Stimulated activated CD4-positive, alpha-beta T cell treated with anti-CD3 and anti-CD28 coated beads, Interleukin-1b, Interleukin-23, amount 100 ng/mL, for 24 hours (primary cell): ENCODE results near the gene RNU5B-1.
"Not testable (repeated sequence)": the region's sequence is repeated elsewhere in the genome, so short reads cannot be mapped to it uniquely, and the experiment has no call there.

Experiments used
- DNase-seq, 4 experiments: peaks; one replicate each; pipeline ENCODE4 v3.0.0-alpha.2; 2020; ENCODE audit warnings: low read depth in 4 of 4, low spot score in 1 of 4

Gene RNU5B-1

DNA sequence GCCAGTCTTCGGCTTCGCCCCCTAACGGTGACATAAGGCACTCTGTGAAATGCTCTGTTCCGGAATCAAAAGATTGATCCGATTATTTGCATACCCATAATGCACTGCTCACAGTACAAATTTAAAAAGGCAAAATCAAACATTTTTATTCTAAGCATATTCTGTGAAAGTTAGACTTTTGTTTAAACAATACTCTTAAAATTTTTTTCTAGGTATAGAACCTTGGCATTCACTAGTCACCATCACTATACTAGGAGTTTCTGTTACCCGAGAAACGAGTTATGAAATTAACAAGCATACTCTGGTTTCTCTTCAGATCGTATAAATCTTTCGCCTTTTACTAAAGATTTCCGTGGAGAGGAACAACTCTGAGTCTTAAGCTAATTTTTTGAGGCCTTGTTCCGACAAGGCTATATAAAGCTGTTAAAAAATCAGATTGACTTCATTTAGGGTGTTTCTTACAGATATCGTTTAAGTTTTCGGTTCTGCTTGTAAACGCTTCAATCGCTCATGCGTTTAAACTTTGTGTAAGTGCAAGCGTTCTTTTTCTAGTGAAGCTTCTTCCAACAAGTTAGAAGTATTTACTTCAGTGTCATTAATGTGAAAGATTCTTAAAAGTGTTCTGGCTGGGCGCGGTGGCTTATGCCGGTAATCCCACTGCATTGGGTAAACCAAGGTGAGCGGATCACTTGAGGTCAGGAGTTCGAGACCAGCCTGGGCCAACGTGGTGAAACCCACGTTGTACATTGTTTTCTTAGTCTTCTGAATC is at the start of gene RNU5B-1:
Gene RNU5B-1, plus strand, starts transcription at position 297 of the 769 bp plus-strand sequence.
- DNase-seq = peak; percentile 56 to 72 (median 69)

DNA sequence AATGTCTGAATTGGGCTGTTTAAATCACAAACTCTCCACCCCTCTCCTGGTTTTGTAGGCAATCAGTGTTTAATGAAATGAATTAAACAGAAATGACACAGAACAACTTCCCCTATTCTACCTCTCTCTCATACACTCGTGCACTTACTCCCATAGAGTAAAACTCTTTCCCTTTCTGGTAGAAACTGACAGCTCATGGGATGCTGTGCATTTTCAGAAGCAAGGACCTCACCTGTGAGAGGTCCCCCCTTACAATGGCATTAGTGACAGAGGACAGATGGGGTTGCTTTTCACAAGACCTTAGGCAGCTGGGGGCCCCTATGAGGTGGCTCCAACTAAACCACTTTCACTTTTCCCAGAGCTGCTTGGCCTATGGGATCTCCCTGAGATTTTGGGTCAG is 49.7 kb upstream of the RNU5B-1 start:
- DNase-seq = no peak

DNA sequence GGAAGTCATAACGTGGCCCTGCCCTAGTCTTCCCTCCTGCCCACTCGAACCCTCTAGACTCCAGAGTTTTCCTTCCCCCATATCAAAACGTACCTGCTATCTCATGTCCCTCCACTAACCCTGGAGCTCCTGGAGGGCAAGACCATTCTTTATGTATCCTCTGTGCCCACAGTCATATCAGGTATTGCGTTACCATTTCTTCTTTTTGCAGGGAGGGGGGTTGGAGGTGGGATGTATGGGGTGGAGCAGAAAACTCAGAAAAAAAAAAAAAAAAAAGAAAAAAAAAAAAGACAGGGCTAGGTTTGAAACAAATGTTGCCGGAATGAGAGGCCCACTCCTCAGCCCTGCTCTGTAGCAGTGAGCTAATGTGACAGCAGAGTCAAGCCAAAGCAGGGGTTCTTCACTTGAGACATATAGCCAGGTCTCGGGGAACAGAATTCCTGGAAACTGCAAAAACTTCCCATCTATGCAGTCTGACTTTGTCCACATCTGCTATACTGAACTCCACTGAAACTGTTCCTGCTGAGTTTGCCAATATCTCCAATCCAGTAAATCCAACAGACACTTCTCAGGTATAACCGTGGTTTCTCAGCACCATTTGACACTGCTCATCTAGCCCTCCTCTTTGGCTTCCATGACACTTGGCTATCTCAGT is 48.9 kb upstream of the RNU5B-1 start:
- no peak for DNase-seq

DNA sequence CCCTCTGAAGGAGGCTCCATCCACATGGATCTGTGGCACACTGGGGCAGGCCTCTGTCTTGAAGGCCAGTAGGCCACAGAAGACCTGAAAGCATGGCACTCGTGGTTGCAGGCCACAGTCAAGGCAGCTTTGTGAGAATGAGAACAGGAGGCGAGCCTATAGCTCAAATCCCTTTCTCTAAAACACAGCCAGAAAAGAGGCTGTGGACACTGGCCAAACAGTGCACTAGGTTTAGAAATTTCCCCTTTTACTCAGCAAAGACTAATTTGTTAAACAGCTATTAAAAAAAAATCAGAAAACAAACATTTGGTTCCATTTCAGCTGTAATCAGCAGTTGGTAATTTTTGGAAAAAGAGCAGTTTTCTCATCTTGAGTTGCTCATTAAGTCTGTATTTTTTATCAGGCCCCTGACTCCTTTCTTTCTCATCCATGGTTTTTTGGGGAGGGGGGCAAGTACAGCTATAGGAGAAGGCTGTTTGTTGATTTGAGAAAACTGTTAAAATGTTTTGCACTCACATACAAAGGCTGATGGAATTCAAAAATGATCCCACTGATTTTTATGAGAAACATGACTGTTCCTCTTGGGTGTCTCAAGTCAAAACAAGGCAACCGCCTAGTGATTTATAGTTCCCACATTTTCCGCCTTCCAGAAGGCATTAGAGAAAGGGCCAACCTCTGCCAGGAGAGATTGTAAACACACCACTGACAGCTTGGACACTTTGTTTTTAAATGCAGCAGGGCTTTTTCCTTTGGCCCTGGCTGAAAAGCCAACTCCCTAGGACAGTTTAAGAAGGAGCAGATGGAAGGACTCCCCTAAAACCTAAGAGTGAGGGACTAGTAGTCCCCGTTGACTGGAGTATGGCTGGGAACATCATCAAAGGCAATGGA is 45.9 kb upstream of the RNU5B-1 start:
- no peak for DNase-seq

DNA sequence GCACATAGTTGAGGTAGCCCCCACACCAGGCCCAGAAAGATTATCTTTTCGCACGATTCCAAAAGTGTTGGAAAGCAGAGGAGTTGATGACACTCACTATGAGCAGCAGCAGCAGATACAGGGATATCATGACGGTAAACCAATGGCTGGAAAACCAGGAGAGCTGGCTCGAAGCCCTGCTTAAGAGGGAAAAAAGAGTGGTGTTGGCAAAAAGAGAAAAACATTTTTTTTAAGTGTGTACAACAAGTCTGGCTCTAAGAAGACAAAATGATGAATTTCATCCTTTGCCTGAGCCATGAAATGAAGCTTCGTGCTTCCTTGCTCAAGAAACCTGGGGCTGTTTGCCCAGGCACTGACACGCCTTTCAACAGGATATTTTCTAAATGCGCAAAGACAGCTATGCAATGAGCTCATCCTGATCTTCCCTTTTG is 45.1 kb upstream of the RNU5B-1 start:
- DNase-seq = no peak

DNA sequence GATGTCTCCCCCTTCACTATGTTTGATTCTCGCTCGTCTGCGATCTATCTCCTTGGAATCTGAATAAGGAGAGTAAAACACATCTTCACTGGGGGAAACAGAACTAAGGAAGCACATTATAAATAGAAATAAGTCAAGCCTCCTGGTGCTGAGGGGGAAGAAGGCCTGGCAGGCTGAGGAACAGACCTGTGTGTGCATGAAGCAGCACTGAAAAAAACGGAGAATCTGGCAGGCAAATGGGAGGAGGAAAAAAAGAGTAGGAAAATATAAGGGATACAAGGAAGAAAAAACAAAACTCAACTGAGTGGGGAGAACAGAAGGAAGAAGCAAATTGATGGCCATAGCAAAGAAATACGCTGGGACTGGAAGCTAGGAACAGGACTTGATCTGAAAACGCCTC is 43.5 kb upstream of the RNU5B-1 start:
- no peak for DNase-seq

DNA sequence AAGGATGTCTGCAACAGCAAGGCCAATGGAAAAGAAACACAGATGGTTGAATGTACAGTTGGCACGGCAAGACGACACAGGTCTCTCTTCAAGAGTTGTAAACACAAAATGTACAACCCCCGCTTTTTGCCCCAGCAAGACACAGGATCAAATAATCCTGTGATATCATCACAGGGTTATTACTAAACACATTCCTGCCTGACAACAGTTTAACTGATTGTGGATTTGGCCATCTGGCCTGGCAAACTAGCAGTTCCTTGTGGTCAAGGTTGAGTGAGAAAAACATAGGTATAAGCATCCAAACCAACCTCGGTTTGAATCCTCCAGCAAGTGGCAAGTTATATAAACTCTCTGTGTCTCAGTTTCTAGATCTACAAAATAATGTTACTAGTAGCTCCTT is 41.2 kb upstream of the RNU5B-1 start:
- no peak for DNase-seq

DNA sequence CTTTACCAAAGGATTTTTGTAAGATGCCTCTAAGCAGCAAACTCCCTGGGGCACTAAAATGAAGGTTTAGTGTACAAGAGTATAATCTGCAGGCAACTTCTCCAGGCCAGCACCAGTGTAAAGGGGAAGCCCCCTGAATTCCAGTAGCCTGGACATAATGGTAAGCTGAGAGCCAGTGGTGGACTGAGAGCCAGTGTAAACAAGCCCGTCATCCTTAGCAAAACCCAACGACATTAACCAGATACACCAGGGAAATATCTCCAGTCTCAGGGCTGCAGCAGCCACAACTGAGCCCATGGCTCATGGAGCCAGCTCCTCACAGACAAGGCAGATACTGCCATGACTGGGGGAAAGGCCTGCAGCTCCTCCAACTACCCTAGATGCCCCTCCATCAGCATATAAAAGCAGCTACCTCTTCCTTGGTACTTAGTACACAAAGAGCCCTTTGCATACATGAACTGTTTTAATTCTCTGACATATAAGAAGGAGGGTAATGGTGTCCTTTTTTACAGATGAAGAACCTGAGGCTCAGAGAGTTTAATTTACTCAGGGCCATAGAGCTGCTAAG is 39.5 kb upstream of the RNU5B-1 start:
- no peak for DNase-seq

DNA sequence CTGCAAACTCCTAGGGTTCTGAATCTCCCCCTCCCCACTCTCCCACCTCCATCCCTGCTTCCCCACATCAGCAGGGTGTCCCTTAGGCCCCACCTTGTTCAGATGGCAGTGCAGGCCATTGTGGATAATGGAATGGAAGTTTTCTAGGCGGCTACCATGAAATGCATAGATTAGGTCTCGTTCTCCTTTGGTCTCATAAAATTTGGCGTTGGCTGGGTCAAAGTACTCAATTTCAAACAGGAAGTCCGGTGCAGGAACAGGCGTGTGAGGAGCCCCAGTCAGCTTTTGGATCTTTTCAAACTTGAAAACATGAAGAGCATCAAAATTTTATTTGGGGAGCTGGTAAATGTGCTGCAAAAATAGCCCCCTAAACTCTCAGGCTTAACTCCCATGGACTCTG is 38.0 kb upstream of the RNU5B-1 start:
- no peak for DNase-seq

DNA sequence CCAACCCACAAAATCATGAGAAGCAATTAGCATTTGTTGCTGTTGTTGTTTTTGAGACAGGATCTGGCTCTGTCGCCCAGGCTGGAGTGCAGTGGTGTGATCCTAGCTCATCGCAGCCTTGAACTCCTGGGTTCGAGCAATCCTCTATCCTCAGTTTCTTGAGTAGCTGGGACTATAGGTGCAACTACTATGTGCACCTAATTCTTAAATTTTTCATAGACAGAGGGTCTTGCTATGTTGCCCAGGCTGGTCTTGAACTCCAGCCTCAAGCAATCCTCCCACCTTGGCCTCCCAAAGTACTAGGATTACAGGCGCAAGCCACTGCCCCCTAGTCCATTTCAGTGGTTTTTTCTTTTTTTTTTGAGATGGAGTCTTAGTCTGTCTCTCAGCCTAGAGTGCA is 36.1 kb upstream of the RNU5B-1 start:
- DNase-seq = no peak

DNA sequence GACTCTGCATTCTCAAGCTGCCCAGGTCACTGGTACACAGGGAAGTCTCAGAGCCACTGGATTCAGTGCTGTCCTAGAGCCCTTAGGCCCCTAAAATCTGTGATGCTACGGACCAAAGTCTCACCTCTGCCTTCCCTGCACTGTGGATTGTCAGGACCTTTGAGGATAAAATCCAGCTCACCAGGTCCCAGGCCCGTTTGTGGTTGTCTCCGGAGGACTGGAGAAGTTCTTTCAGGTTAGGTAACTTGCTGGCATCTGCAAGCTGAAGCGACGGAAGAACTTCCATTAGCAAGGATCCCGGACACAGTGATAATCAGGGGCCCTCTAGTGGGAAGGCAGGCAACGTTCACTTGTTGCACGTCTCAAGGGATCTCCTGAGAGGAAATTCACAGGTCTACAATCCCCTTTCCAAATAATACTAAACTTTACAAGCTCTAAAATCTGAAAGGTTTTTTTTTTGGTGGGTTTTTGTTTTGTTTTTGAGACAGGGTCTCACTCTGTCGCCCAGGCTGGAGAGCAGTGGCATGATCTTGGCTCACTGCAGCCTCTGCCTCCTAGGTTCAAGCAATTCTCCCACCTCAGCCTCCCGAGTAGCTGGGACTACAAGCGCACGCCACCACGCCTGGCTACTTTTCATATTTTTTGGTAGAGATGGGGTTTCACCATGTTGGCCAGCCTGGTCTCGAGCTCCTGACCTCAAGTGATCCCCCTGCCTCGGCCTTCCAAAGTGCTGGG is 33.5 kb upstream of the RNU5B-1 start:
- DNase-seq = not testable (repeated sequence)

DNA sequence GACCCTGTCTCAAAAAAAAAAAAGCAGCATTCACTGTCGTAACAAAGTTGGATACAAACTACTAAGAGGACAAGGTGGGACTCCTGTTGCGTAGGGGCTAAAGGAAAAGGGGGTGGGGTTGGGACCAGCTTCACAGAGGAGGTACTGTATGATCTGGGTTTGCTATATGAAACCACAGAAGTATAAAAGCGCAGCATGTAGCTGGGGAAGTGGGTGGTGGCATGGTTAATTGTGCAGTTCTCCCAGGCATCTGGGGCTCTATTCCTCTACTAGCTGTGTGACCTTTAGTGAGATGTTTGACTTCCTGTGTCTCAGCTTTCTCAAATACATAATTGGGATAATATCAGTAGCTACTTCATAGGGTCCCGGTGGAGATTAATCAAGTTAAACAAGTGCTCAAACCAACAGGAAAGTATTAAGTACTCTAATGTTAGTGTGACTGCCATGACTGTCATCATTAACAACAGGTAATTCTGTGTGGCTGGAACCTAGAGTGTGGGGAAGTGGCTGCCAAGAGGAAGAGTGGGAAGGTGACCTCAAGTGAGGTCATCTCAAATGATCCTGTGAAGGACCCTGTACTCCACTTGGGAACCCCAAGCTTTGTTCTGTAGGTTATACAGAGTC is 29.3 kb upstream of the RNU5B-1 start:
- no peak for DNase-seq

DNA sequence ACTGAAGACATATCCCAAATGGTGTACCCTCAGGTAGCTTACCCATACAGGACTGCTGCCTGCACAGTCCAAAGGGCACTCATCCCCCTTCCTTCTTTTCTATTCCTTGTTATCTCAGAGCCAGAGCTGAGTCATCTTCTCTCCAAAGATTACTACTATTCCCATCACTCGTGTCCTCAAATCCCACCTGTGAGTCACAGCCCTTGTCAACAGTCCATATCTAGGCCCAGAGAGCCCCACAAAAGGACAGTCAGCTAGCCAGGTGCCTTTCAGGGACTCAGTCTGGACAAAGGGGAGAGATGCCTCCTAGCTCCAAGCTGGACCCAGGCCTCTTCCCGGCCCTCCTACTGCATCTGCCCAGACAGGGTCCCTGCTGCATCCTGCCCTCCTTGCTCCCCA is 28.8 kb upstream of the RNU5B-1 start:
- no peak for DNase-seq

DNA sequence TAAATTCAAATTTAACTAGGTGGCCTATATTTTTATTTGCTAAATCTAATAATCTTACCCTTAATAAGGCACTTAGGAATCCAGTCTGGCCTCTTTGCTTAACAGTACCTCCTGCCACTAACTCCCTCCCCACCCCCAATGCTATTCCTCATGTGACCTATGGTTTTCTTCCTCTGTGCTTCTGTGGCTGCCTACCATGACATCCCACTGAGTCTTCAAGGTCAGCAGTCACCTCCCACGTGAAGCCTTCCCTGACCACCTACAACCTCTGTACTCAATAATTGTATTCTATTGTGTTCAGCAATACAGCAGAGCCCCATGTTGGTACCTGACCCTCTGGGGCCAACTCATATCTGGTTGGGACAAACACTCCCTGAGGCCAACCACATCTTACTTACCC is 27.5 kb upstream of the RNU5B-1 start:
- DNase-seq = no peak

DNA sequence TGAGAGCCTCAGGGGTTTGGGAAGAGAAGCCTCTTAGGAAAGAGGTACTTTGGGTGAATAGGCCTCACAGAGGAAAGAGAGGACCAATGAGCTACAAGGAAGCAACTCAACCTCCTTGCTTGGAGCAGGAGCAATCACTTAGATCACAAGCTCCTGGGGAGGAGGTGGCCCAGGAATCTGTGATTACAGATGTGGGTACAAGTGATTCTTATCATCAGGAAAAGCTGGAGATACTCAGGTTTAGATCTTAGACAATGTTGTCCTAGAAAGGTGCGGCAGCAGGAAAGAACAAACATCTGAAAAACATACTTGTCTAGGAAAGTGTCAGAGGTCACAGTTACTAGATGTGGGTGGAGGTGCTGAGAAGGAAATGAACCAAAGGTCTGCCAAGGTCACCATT is 26.0 kb upstream of the RNU5B-1 start:
- DNase-seq = no peak

DNA sequence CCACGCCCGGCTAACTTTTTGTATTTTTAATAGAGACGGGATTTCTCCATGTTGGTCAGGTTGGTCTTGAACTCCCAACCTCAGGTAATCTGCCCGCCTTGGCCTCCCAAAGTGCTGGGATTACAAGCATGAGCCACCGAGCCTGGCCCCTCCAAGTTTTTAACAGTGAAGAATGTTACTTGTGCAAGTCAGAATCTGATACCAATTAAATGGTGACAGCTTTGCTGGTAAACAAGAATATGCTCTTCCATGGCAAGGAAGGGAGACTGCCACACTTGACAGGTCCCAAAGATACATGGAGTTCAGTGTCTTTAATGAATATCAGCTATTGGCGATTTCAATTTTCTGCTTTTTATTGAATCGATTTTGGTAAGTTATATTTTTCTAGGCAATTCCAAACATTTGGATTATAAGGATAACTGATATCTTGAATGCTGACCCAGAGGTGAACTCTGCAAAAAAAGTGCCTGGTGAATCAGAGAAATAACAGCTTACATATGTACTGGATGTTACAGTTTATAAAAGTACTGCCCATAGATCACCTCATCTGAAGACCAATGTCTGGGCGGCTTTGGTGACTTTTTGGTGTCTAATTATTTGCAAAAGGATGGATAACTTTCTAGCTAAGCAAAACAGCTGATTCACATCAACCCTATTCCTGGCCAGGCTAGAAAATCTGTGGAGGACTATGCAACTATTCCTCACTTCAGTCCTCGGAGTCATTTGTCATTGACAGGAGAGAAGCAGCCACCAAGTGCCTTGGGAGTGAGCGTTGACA is 19.0 kb upstream of the RNU5B-1 start:
- DNase-seq = no peak

DNA sequence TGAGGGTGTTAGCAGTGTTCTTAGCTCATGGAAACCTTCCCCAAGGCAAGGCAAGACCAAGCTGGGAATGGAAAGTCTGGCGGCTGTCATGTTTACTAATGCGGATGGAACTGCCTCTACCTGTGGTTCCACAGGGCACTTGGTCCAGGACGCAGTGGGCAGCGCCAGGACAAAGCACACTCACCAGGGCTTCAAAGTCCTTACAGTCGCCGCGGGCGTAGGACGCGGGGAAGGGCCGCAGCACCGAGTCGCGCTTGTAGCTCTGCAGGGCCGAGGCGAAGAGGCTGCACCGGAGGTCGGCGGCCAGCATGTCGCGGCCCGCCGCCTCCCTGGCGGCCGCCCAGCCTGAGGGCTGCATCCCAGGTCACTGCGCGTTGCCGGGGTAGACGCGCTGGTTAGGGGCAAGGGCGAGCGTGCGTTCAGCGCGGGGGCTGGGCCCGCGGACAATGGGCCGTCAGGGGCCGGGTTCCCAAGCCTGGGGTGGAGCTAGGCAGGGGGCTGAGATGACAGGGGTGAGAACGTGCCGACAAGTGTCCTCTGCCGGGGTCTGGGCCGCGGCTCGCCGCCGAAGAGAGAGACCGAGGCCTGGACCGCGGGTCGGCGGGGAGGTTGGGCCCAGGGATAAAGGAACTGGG is 18.3 kb upstream of the RNU5B-1 start:
- no peak for DNase-seq

DNA sequence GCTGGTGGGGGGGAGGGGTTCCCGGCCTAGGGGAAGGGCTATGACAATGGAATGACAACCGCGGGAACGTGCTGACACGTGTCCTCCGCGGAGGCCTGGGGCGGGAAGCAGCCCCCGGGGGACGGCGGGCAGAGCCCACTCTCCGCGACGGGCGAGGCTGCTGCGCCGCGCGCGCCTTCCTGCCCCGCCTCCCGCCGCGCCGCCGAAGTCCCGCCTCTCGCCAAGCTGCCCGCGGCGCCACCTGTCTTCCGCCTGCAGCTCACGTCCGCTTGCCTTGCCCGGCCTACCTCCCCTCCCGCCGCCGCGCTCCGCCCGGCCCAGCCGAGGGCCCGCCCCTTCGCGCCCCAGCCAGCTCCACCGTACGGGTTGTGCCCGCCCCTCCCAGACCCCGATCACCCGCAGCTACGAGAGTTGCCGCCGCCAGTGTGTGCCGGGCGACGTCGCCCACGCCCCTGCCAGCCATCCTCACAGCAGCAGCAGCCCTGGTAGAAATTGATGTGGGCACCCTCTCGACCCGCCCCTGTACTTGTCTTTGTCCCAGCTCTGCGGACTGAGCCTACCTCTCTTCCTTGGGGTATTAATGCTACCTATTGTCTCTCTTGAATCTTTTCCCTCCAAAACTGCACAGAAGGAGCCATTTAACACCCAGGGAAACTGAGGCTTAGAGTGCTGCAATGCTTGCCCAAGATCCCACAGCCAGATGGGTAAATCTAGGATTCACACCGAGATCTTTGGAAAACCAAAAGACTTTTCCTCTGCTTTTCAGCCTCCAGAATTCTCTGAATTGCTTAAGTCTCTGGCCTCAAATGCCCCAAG is 17.6 kb upstream of the RNU5B-1 start, which contains the start of gene PARP16:
Gene PARP16, minus strand, starts transcription at position 180 of the 816 bp plus-strand sequence. CDS start 457 bp downstream, outside the sequence.
- DNase-seq = peak; percentile 74 to 91 (median 84)
